ENCODE data around the gene SCMH1. TPM values are rescaled to one million over a fixed set of nuclear protein-coding genes. Genes with fewer than 3 reads are reported as not detected.
A peak's percentile ranks its signal among the peaks of the same experiment; 100 is the strongest.

SCMH1 gene
- polyA plus RNA-seq, 2 of the 4 experiments (the other 2 are of a cell fraction) = 11.6 to 26.7 TPM

DNA sequence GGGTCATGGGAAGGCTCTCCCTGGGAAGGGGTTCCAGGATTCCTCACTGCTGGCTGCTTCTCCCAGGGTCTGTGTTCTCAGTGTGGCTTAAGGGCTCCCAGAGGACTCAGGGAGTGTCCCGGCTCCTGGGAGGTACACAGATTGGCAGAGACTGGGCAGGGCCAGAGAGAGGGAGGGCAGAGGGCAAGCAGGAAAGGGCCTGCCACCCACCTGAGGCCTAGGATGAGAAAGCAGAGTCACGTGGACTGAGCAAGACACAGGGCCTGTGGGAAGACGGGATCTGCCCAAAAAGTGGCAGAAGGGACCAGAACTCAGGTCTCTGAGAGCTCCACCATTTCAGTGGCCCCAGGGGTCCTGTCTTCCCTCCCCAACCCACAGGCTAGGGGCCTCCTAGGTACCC lies 221.5 kb downstream of the SCMH1 start:
- FAIRE-seq (no peak), ATAC-seq (no peak), DNase-seq (ENCODE audit: low read depth in 1 of 2, low spot score in 1 of 2) (no peak)
- H3K27ac ChIP-seq = peak overlapping the region in 1 of 2 experiments; percentile 69; a peak in 3 of 6 replicates
- POLR2A ChIA-PET = interaction anchor here (0.6 kb wide), 1 partner anchor 593 kb away, joined by 5 read pairs; no protein-coding TSS in a partner anchor
- H3K4me2 ChIP-seq = no peak overlapping the region
- peak; percentile 67; the same call in 1 of the 2 replicates for TF ChIP-seq POLR2AphosphoS2 (conservative IDR thresholded peaks at IDR 0.05; ENCODE audit: low read length)
- TF ChIP-seq, protein P1, sequence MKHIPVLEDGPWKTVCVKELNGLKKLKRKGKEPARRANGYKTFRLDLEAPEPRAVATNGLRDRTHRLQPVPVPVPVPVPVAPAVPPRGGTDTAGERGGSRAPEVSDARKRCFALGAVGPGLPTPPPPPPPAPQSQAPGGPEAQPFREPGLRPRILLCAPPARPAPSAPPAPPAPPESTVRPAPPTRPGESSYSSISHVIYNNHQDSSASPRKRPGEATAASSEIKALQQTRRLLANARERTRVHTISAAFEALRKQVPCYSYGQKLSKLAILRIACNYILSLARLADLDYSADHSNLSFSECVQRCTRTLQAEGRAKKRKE (CRISPR knock-in tag; IDR thresholded peaks at IDR 0.05; ENCODE audit: low read depth) = no peak
- CTCF ChIA-PET = interaction anchor here (1.5 kb wide), 1 partner anchor 17 kb away, joined by 4 read pairs; no protein-coding TSS in a partner anchor
- H3K4me3 ChIP-seq = no peak overlapping the region
- no peaks in the 10 kb centered on the region for H3K9me3 ChIP-seq
- 78% methylated on average over 2 of the region's 3 CpGs for WGBS (ENCODE audit: missing lambda C conversion rate)
- peaks cover 41% of the 10 kb centered on the region for H3K4me1 ChIP-seq

DNA sequence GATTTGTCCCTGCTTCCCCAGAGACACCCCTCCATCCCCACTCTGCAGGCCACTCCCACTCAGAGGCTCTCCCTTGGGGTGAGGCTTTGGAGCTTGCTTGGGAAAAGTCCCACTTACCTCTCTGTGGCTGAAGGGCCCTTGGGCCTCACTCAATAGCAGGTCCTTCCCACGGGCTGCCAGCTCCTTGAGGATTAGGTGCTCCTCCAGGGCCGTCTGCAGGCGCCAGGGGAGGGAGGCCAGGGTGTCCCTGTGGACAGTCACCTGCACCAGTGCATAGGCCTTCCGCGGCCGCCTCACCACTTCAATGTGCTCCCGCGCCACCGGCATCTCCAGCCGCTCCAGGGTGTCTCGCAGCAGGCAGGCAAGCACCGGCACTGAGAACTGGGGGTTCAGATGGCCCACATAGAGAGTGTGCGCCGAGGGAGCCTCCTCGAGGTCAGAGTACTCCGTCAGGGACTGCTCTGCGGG lies 222.0 kb downstream of the SCMH1 start:
- POLR2A ChIA-PET = interaction anchor here (0.6 kb wide), 1 partner anchor 593 kb away, joined by 5 read pairs; no protein-coding TSS in a partner anchor
- Histone ChIP-seq H3K4me1 (peaks cover 41% of the 10 kb centered on the region), H3K9me3 (no peaks in the 10 kb centered on the region), H3K4me3 (no peak overlapping the region), H3K27ac (peak overlapping the region in 1 of 2 experiments; percentile 69; a peak in 3 of 6 replicates), H3K4me2 (no peak overlapping the region)
- ATAC-seq (no peak), DNase-seq (ENCODE audit: low read depth in 1 of 2, low spot score in 1 of 2) (no peak), FAIRE-seq (no peak)
- CTCF ChIA-PET = no interaction called here
- WGBS (ENCODE audit: missing lambda C conversion rate) = 90% methylated on average over 4 of the region's 17 CpGs
- TF ChIP-seq CHD2 (IDR thresholded peaks at IDR 0.05; ENCODE audit: low read length, partially characterized antibody) = no peak
- TF ChIP-seq NFE2L2 (conservative IDR thresholded peaks at IDR 0.05; ENCODE audit: low read length) = no peak
- TF ChIP-seq, protein P1 (CRISPR knock-in tag; IDR thresholded peaks at IDR 0.05; ENCODE audit: low read depth) = no peak
- TF ChIP-seq, protein P2, sequence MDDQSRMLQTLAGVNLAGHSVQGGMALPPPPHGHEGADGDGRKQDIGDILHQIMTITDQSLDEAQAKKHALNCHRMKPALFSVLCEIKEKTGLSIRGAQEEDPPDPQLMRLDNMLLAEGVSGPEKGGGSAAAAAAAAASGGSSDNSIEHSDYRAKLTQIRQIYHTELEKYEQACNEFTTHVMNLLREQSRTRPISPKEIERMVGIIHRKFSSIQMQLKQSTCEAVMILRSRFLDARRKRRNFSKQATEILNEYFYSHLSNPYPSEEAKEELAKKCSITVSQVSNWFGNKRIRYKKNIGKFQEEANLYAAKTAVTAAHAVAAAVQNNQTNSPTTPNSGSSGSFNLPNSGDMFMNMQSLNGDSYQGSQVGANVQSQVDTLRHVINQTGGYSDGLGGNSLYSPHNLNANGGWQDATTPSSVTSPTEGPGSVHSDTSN (IDR thresholded peaks at IDR 0.05) = no peak
- no peak for TF ChIP-seq POLR2AphosphoS2 (conservative IDR thresholded peaks at IDR 0.05; ENCODE audit: low read length)
- TF ChIP-seq TP53 (CRISPR knock-in tag; IDR thresholded peaks at IDR 0.05) = no peak
- TF ChIP-seq PHF8 (IDR thresholded peaks at IDR 0.05; ENCODE audit: borderline replicate concordance, low read depth) = no peak
- no peak for TF ChIP-seq RNF2 (IDR thresholded peaks at IDR 0.05; ENCODE audit: borderline replicate concordance, low read depth)
- no peak for TF ChIP-seq POLR2A (IDR thresholded peaks at IDR 0.05; ENCODE audit: low read length)
- no peak for TF ChIP-seq MAZ (IDR thresholded peaks at IDR 0.05; ENCODE audit: borderline replicate concordance, low read depth, low read length)
- TF ChIP-seq FOSL2 (IDR thresholded peaks at IDR 0.05) = no peak
- no peak for TF ChIP-seq FOSL2 (CRISPR knock-in tag; IDR thresholded peaks at IDR 0.05)
- TF ChIP-seq, protein P3, sequence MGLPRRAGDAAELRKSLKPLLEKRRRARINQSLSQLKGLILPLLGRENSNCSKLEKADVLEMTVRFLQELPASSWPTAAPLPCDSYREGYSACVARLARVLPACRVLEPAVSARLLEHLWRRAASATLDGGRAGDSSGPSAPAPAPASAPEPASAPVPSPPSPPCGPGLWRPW (IDR thresholded peaks at IDR 0.05) = no peak
- TF ChIP-seq ZC3H11A (IDR thresholded peaks at IDR 0.05) = no peak
- no peak for TF ChIP-seq ZSCAN20 (CRISPR knock-in tag; IDR thresholded peaks at IDR 0.05)
- no peak; a peak in 1 of 5 replicates for TF ChIP-seq JUN (IDR thresholded peaks at IDR 0.05)

DNA sequence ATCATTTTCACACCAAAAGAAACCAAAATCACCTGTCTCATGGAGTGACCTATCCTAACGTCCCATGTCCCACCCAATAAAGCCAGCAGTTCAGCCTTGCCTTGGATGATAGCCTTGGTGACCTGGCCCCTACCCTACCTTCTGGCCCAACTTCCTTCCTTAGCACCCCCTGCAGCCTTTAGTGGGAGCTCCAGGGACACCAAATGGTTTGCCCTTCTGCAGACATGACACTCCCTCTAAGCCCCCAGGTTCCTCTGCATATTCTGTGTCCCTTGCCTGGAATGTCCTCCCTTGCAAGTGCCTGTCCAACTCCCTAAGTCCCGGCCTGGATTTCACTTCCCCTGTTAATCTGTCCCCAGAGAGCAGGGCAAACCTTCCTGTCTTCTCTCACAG lies 222.8 kb downstream of the SCMH1 start:
- no peaks in the 10 kb centered on the region for H3K9me3 ChIP-seq
- 65% methylated on average over 2 of the region's 2 CpGs for WGBS (ENCODE audit: missing lambda C conversion rate)
- DNase-seq (ENCODE audit: low read depth in 1 of 2, low spot score in 1 of 2) (no peak), ATAC-seq (no peak), FAIRE-seq (no peak)
- no peak overlapping the region for H3K4me2 ChIP-seq
- H3K4me3 ChIP-seq = no peak overlapping the region
- POLR2A ChIA-PET = interaction anchor here (0.7 kb wide), 1 partner anchor 10 kb away, joined by 3 read pairs; no protein-coding TSS in a partner anchor
- peaks cover 44% of the 10 kb centered on the region for H3K4me1 ChIP-seq
- H3K27ac ChIP-seq = 0 out of 6 replicates have a peak overlapping the region, but pooled peaks of 1 of the 2 experiments have one; percentile 69
- CTCF ChIA-PET = no interaction called here
- TF ChIP-seq SREBF2 (IDR thresholded peaks at IDR 0.05) (no peak), FOSB (CRISPR knock-in tag; IDR thresholded peaks at IDR 0.05) (no peak), HEYL (CRISPR knock-in tag; IDR thresholded peaks at IDR 0.05) (no peak), ZFP36 (IDR thresholded peaks at IDR 0.05; ENCODE audit: borderline replicate concordance, partially characterized antibody) (no peak), GATA3 (IDR thresholded peaks at IDR 0.05; ENCODE audit: borderline replicate concordance) (no peak), POLR2A (IDR thresholded peaks at IDR 0.05; ENCODE audit: low read length) (no peak), RAD21 (conservative IDR thresholded peaks at IDR 0.05 in 1 of 2, IDR thresholded peaks at IDR 0.05 in 1 of 2) (no peak), HDAC2 (IDR thresholded peaks at IDR 0.05) (no peak), NR3C1 (IDR thresholded peaks at IDR 0.05) (no peak), TFCP2L1 (CRISPR knock-in tag; IDR thresholded peaks at IDR 0.05) (no peak), CHD4 (IDR thresholded peaks at IDR 0.05; ENCODE audit: borderline replicate concordance) (no peak)
- TF ChIP-seq, protein P1 (CRISPR knock-in tag; IDR thresholded peaks at IDR 0.05; ENCODE audit: low read depth) = no peak
- TF ChIP-seq, protein P2 (IDR thresholded peaks at IDR 0.05) = no peak
- TF ChIP-seq, protein P4, sequence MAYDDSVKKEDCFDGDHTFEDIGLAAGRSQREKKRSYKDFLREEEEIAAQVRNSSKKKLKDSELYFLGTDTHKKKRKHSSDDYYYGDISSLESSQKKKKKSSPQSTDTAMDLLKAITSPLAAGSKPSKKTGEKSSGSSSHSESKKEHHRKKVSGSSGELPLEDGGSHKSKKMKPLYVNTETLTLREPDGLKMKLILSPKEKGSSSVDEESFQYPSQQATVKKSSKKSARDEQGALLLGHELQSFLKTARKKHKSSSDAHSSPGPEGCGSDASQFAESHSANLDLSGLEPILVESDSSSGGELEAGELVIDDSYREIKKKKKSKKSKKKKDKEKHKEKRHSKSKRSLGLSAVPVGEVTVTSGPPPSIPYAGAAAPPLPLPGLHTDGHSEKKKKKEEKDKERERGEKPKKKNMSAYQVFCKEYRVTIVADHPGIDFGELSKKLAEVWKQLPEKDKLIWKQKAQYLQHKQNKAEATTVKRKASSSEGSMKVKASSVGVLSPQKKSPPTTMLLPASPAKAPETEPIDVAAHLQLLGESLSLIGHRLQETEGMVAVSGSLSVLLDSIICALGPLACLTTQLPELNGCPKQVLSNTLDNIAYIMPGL (CRISPR knock-in tag; IDR thresholded peaks at IDR 0.05; ENCODE audit: borderline replicate concordance) = no peak
